A673 (cell line): Measurements from ENCODE around the gene HIGD1B.
"Not testable (repeated sequence)": the region's sequence is repeated elsewhere in the genome, so short reads cannot be mapped to it uniquely, and the experiment has no call there.

Experiments
- CTCF ChIP-seq: fragments of 300-800, 200-600 bp; sonication (generic); conservative IDR thresholded peaks from 2 replicates; pipeline ENCODE4 v1.5.1; 2017; ENCODE audit warnings: low read depth, mild to moderate bottlenecking, antibody characterized with exemption, low read length, moderate library complexity, mixed read lengths
- EZH2 ChIP-seq: fragments of 200-600 bp; sonication (generic); IDR thresholded peaks from 2 replicates; pipeline ENCODE4 v1.6.1; 2017; ENCODE audit warnings: borderline replicate concordance, low read depth, mild to moderate bottlenecking, mixed read lengths, antibody characterized with exemption, low read length; ENCODE audit not compliant: poor library complexity, severe bottlenecking

DNA sequence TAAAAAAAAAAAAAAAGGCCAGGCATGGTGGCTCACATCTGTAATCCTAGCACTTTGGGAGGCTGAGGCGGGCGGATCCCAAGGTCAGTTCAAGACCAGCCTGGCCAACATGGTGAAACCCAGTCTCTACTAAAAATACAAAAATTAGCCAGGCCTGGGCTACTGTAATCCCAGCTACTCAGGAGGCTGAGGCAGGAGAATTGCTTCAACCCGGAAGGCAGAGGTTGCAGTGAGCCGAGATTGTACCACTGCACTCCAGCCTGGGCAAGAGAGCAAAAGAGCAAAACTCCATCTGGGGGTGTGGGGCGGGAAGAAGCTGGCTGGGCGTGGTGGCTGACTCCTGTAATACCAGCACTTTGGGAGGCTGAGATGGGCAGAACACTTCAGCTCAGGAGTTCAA, 29.2 kb upstream of the HIGD1B start:
- TF ChIP-seq EZH2, CTCF: not testable (repeated sequence)
